Activated naive CD4-positive, alpha-beta T cell treated with anti-CD3 and anti-CD28 coated beads, Interleukin-2, amount 50 U/mL, for 16 hours (primary cell): ENCODE measurements around the gene TMPRSS11F.

Experiments used
- DNase-seq: peaks from one replicate; pipeline ENCODE4 v3.0.0-alpha.2; 2020

The TMPRSS11F gene

GRCh38 chr4:68077301-68077700 lies 52.4 kb downstream of the TMPRSS11F start:
- DNase-seq: no peak

- DNase-seq: no peak
Observed at GRCh38 chr4:68076194-68076593, 53.5 kb downstream of the TMPRSS11F start.

- DNase-seq: no peak
Observed at GRCh38 chr4:68074397-68074796, 55.3 kb downstream of the TMPRSS11F start.

- no peak for DNase-seq
Observed at GRCh38 chr4:68070302-68070701, 59.4 kb downstream of the TMPRSS11F start.

- DNase-seq: no peak
Observed at GRCh38 chr4:68062501-68062900, 67.2 kb downstream of the TMPRSS11F start.

- no peak for DNase-seq
Observed at GRCh38 chr4:68038272-68038671, 91.4 kb downstream of the TMPRSS11F start.

GRCh38 chr4:68021185-68021584 lies 108.5 kb downstream of the TMPRSS11F start:
- no peak for DNase-seq

- DNase-seq: no peak
Observed at GRCh38 chr4:68011684-68012083, 118.0 kb downstream of the TMPRSS11F start.
